Colonic mucosa (tissue), 4 donors: ENCODE data around the gene SHISA9. TPM values are rescaled to one million over a fixed set of nuclear protein-coding genes. Genes with fewer than 3 reads are reported as not detected.

Experiments
- DNase-seq: peaks from one replicate; pipeline ENCODE4 v3.0.0-alpha.2; 2020
- H3K27ac ChIP-seq: fragments of 200-600 bp; one replicate; pipeline ENCODE4 v1.8.0; 2021
- H3K27me3 ChIP-seq: fragments of 200-600 bp; one replicate; pipeline ENCODE4 v1.8.0; 2021
- H3K36me3 ChIP-seq: fragments of 200-600 bp; one replicate; pipeline ENCODE4 v1.8.0; 2021
- H3K4me1 ChIP-seq: fragments of 200-600 bp; one replicate; pipeline ENCODE4 v1.8.0; 2021; ENCODE audit warnings: mild to moderate bottlenecking
- H3K4me3 ChIP-seq: fragments of 200-600 bp; one replicate; pipeline ENCODE4 v1.8.0; 2021
- H3K9ac ChIP-seq, 2 donors: one replicate each; pipeline ENCODE4 v1.7.0; 2013; ENCODE audit warnings: control low read depth in 2 of 2, low read depth in 2 of 2, low read length in 2 of 2
- H3K9me3 ChIP-seq: fragments of 200-600 bp; one replicate; pipeline ENCODE4 v1.8.0; 2021
- CTCF ChIP-seq: fragments of 200-600 bp; IDR thresholded peaks from one replicate; pipeline ENCODE4 v1.8.0; 2022; ENCODE audit warnings: antibody characterized with exemption, mild to moderate bottlenecking
- intact Hi-C: fragments of 100-400 bp; cut with DNase I; formaldehyde crosslinking; loops from one replicate; pipeline ENCODE4 v1.14.1; 2022
- total RNA-seq, 2 donors: library from RNA; stranded (reverse); fragmentation: NEBNext Ultra II Directional in 1 of 2; extraction: Animal tissue kit (Norgen Biotek cat#: 25700) in 1 of 2; gene quantifications; one replicate each; pipeline ENCODE4 v1.2.1, GENCODE V29; 2021
- donor health status: healthy.
- donor health status: DM: no; HTN: no; CAD: no.
- donor health status: DM: no; HTN: no; CAD: no.

SHISA9 gene
- total RNA-seq, 2 donors from 2014 or later = 0.74 to 1.3 TPM

- no peak for TF ChIP-seq CTCF
- intact Hi-C loops = no loop called here
- no peak overlapping the region for H3K9ac ChIP-seq
- no peak for DNase-seq
- H3K4me1 ChIP-seq = no peaks in the 10 kb centered on the region
- H3K9me3 ChIP-seq = no peaks in the 10 kb centered on the region
- no peak overlapping the region for H3K27ac ChIP-seq
- no peaks in the 10 kb centered on the region for H3K36me3 ChIP-seq
- no peaks in the 10 kb centered on the region for H3K27me3 ChIP-seq
- no peak overlapping the region for H3K4me3 ChIP-seq
Measured at GRCh38 chr16:13042291-13042685, 140.9 kb downstream of the SHISA9 start.

GRCh38 chr16:13046061-13046821 is 144.8 kb downstream of the SHISA9 start:
- no peaks in the 10 kb centered on the region for H3K36me3 ChIP-seq
- intact Hi-C loops = no loop called here
- no peak overlapping the region for H3K27ac ChIP-seq
- no peak for DNase-seq
- no peak overlapping the region for H3K9ac ChIP-seq
- no peaks in the 10 kb centered on the region for H3K4me1 ChIP-seq
- TF ChIP-seq CTCF = no peak
- H3K9me3 ChIP-seq = no peaks in the 10 kb centered on the region
- H3K4me3 ChIP-seq = no peak overlapping the region
- H3K27me3 ChIP-seq = no peaks in the 10 kb centered on the region

- Histone ChIP-seq H3K27me3 (no peaks in the 10 kb centered on the region), H3K36me3 (no peaks in the 10 kb centered on the region), H3K9ac (no peak overlapping the region), H3K27ac (no peak overlapping the region), H3K4me3 (no peak overlapping the region), H3K9me3 (no peaks in the 10 kb centered on the region), H3K4me1 (no peaks in the 10 kb centered on the region)
- intact Hi-C loops = no loop called here
- TF ChIP-seq CTCF = no peak
- no peak for DNase-seq
Measured at GRCh38 chr16:13047276-13047675, 145.9 kb downstream of the SHISA9 start.

GRCh38 chr16:13049688-13050087 is 148.3 kb downstream of the SHISA9 start:
- Histone ChIP-seq H3K9me3 (no peaks in the 10 kb centered on the region), H3K36me3 (no peaks in the 10 kb centered on the region), H3K4me3 (no peak overlapping the region), H3K9ac (no peak overlapping the region), H3K27me3 (no peaks in the 10 kb centered on the region), H3K4me1 (no peaks in the 10 kb centered on the region), H3K27ac (no peak overlapping the region)
- intact Hi-C loops = no loop called here
- no peak for TF ChIP-seq CTCF
- DNase-seq = no peak

- intact Hi-C loops = no loop called here
- Histone ChIP-seq H3K36me3 (no peaks in the 10 kb centered on the region), H3K4me3 (no peak overlapping the region), H3K27me3 (no peaks in the 10 kb centered on the region), H3K9ac (no peak overlapping the region), H3K4me1 (no peaks in the 10 kb centered on the region), H3K27ac (no peak overlapping the region), H3K9me3 (no peaks in the 10 kb centered on the region)
- no peak for DNase-seq
- no peak for TF ChIP-seq CTCF
Measured at GRCh38 chr16:13052431-13052830, 151.0 kb downstream of the SHISA9 start.
